AG04450 (cell line): ENCODE results near the gene OGA. TPM values are rescaled to one million over a fixed set of nuclear protein-coding genes. Genes with fewer than 3 reads are reported as not detected.

Experiments used
- CTCF ChIA-PET: fragments of 300-600, 350-600 bp; formaldehyde crosslinking; extraction: SDS; loops from one replicate; lab custom pipeline; 2022; ENCODE audit warnings: antibody characterized with exemption, inconsistent platforms; lab: Charles Lee
- POLR2A ChIA-PET: fragments of 350-600 bp; formaldehyde crosslinking; extraction: SDS; loops from one replicate; lab custom pipeline; 2021; ENCODE audit warnings: antibody characterized with exemption, inconsistent platforms; lab: Yijun Ruan, JAX
- DNase-seq: peaks from one replicate; pipeline ENCODE4 v3.0.0-alpha.2; 2011; ENCODE audit warnings: low read depth, low spot score
- H3K27ac ChIP-seq: one replicate; pipeline ENCODE4 v1.5.1; 2012; ENCODE audit warnings: low read depth, low read length, control low read depth
- H3K27me3 ChIP-seq: one replicate; pipeline ENCODE4 v1.6.0; 2012; ENCODE audit warnings: low read length; ENCODE audit not compliant: control insufficient read depth, insufficient read depth
- H3K4me3 ChIP-seq: 2 replicates; pipeline ENCODE4 v1.5.1; 2011; ENCODE audit warnings: mild to moderate bottlenecking, low read depth, low read length, control low read depth
- H3K9me3 ChIP-seq: 2 replicates; pipeline ENCODE4 v1.5.1; 2012; ENCODE audit warnings: low read length; ENCODE audit not compliant: control insufficient read depth, insufficient read depth
- polyA plus RNA-seq: library from polyadenylated mRNA; depleted of rRNA; stranded (reverse); fragments of >200 nt; gene quantifications from 2 replicates; pipeline ENCODE4 v1.2.3, GENCODE V29; 2011
- TF ChIP-seq, protein P1 (sequence below): IDR thresholded peaks from 2 replicates; pipeline ENCODE4 v1.5.1; 2011; ENCODE audit warnings: low read depth, low read length, control low read depth, inconsistent platforms

The OGA gene
- polyA plus RNA-seq, 1 experiment: 82.6 TPM

DNA sequence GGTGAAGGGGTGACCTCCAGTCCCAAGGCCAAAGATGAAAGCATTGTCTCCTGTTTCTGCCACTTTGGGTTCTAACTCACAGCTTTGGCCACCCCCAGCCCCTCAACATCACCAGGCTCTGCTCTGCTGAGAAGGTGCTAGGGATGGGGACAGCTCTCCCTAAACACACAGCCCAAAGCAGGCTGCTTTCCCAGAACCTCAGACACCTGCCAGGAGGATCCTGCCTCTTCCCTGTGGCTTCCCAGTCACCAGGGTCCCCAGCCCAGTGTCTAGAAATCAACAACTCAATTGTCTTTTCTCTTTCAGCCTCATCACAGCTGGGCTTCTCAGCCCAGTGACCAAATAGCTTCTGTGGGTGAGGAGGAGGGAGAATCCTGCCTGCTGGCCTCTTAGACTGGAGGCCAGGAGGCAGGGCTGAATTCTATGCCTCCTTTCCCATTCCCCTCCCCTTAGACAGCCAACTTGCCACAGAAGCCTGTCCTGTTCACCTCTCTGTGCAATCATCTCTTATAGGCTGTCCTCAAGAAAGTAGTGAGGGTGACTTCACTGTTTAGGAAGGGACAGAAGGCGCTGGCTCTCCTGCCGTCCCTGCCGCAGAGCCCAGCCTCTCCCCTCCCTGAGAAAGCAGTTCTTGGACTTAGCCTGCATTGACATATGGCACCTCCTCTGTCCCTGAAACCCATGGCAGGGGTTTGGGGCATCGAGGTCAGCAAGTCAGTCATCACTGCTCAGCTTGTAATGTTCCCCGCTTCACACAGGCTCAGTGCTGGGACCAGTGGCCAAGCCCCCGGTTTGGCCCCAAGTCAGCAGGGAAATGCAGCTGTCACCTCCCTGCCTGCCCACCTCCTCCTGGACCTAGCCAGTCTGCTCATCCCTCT, 46.0 kb downstream of the OGA start:
- Histone ChIP-seq H3K27me3 (peaks cover 78% of the 10 kb centered on the region), H3K27ac (no peak overlapping the region), H3K9me3 (no peaks in the 10 kb centered on the region; the same call in 1 of the 2 replicates), H3K4me3 (no peak overlapping the region)
- CTCF ChIA-PET: interaction anchor here (0.6 to 2.8 kb wide), 5 partner anchors 8 to 559 kb away, joined by 3 to 16 read pairs (median 10); no protein-coding TSS in a partner anchor
- TF ChIP-seq, protein P1, sequence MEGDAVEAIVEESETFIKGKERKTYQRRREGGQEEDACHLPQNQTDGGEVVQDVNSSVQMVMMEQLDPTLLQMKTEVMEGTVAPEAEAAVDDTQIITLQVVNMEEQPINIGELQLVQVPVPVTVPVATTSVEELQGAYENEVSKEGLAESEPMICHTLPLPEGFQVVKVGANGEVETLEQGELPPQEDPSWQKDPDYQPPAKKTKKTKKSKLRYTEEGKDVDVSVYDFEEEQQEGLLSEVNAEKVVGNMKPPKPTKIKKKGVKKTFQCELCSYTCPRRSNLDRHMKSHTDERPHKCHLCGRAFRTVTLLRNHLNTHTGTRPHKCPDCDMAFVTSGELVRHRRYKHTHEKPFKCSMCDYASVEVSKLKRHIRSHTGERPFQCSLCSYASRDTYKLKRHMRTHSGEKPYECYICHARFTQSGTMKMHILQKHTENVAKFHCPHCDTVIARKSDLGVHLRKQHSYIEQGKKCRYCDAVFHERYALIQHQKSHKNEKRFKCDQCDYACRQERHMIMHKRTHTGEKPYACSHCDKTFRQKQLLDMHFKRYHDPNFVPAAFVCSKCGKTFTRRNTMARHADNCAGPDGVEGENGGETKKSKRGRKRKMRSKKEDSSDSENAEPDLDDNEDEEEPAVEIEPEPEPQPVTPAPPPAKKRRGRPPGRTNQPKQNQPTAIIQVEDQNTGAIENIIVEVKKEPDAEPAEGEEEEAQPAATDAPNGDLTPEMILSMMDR: no peak
- no peak for DNase-seq
- POLR2A ChIA-PET: interaction anchor here (0.6 kb wide), 1 partner anchor 174 kb away, joined by 4 read pairs; no protein-coding TSS in a partner anchor

DNA sequence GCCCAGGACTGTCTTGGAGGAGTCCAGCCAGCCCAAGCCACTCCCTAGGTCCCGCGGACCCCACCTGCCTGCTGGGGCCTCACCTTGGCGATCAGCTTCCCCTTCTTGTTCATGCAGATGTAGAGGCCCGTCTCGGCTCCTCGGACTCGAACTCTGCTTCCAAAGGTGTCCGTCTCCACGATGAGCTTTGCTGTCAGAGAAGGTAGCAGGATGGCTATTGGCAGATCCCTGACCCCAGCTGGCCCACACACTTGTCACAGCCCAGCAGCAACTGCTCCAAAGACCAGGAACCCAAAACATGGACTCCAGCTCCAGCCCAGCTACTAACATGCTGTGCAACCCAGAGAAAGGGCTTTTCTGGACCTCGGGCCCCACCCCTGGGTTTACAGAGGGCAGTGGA, 46.9 kb downstream of the OGA start:
- CTCF ChIA-PET: interaction anchor here (0.9 to 2.8 kb wide), 3 partner anchors 10 to 557 kb away, joined by 3 to 16 read pairs (median 6); no protein-coding TSS in a partner anchor
- no peaks in the 10 kb centered on the region; the same call in 1 of the 2 replicates for H3K9me3 ChIP-seq
- no peak overlapping the region for H3K27ac ChIP-seq
- peaks cover 78% of the 10 kb centered on the region for H3K27me3 ChIP-seq
- TF ChIP-seq, protein P1: no peak
- no peak overlapping the region for H3K4me3 ChIP-seq
- POLR2A ChIA-PET: no interaction called here
- DNase-seq: no peak

DNA sequence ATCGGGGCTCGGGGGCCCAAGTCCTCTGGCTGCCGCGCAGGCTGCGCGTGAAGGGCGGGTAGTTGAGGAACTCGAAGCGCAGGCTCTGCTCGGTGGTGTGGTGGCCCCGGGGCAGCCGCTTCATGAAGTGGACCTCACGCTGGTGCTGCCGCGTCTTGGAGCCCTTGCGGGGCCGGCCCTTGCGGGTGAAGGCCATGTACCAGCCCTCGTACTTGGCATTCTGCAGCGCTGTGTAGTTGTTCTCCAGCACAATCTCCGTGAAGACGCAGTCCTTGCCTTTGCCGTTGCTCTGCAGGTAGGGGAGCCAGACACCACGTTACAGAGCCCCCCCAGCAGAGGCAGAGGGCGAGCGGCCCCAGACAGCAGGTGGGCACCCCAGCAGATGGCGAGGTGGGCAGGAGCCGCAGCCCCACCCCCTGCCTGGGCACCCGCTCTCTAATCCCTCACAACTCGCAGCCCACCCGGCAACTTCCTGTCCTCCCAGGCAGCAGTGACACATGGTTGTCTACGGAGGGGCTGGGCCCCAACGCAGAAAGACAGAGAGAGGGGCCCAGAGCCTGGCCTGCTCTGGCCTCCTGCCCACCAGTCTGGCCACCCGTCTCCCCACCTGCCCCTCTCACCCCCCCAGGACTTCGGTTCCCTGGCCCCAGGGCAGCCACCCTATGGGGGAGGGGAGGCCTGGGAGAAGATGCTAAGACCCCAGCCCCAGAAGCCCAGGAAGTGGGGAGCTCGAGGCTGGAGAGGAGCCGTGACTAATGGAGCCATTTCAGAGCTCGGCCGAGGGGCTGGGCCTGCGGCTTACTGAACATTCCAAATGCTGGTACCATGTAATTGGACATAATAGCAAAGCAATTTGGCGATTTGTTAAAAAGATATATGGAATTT, 47.7 kb downstream of the OGA start:
- CTCF ChIA-PET: interaction anchor here (0.6 to 2.8 kb wide), 4 partner anchors 11 to 556 kb away, joined by 3 to 16 read pairs (median 5); no protein-coding TSS in a partner anchor

DNA sequence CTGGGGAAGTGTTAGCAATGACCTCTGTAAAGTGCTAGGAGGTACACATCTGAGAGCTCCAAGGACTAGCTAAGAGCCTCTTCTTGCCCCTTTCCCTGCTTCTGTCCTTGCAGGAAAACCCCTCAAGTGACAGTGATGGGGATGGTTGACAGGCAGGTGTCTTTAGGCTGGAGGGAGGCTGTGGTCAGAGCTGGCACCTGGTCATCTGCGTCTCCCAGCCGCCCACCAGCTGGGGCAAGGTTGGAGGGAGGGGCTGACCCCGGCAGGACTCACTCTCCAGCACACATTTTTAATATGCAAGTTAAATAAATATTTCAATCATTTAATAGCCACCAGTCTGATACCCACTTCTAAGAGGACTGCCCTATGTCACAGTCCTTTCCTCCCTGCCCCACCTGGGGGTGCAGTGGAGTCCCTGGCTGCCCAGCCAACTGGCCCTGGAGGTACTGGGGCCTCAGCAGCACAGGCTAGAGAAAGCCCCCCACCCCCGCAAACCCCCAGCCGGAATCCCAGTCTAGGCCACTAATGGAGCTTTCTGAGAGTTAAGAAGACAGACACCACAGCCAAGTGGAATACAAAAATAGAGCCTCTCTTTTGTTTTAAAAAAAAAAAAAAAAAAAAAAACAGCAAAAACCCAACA, 48.6 kb downstream of the OGA start:
- TF ChIP-seq, protein P1: no peak
- Histone ChIP-seq H3K27ac (no peak overlapping the region), H3K4me3 (no peak overlapping the region), H3K9me3 (no peaks in the 10 kb centered on the region; the same call in 1 of the 2 replicates), H3K27me3 (peaks cover 85% of the 10 kb centered on the region)
- ChIA-PET CTCF (interaction anchor here (0.6 to 3.1 kb wide), 5 partner anchors 12 to 167 kb away, joined by 4 to 20 read pairs (median 6); no protein-coding TSS in a partner anchor), POLR2A (interaction anchor here (0.6 kb wide), 1 partner anchor 704 kb away, joined by 3 read pairs; no protein-coding TSS in a partner anchor)
- no peak for DNase-seq

More for the DNA sequence above, 47.7 kb downstream of the OGA start:
- peaks cover 84% of the 10 kb centered on the region for H3K27me3 ChIP-seq
- TF ChIP-seq, protein P1: no peak
- DNase-seq: no peak
- no peak overlapping the region for H3K27ac ChIP-seq
- no peak overlapping the region for H3K4me3 ChIP-seq
- H3K9me3 ChIP-seq: no peaks in the 10 kb centered on the region; the same call in 1 of the 2 replicates
- POLR2A ChIA-PET: no interaction called here
